GM12878 (cell line): ENCODE results near the gene PGLYRP1. TPM values are rescaled to one million over a fixed set of nuclear protein-coding genes. Genes with fewer than 3 reads are reported as not detected.

Experiments
- ATAC-seq: fragments of 200-7000 bp; cut with Tn5 transposase; 3 replicates; pipeline ENCODE4 v1.9.1; 2020; ENCODE audit warnings: mild to moderate bottlenecking, moderate library complexity
- BruUV-seq: library from RNA; stranded (reverse); fragments of 400-500 nt; replicated peaks from 2 replicates; lab custom pipeline; 2021; lab: Mats Ljungman, UMichigan
- CTCF ChIA-PET: fragments of 300-600 bp; sonication (Branson Sonifier 250); formaldehyde crosslinking; extraction: SDS; loops from one replicate; lab custom pipeline; 2021; ENCODE audit warnings: inconsistent platforms; lab: Yijun Ruan, JAX
- POLR2A ChIA-PET: fragments of 350-600 bp; formaldehyde crosslinking; extraction: SDS; loops from one replicate; lab custom pipeline; 2021; ENCODE audit warnings: inconsistent platforms; lab: Charles Lee
- RAD21 ChIA-PET: fragments of 300-600 bp; sonication (Branson Sonifier 250); formaldehyde crosslinking; loops from one replicate; lab custom pipeline; 2023; ENCODE audit warnings: antibody characterized with exemption; ENCODE audit not compliant: unreplicated experiment; lab: Charles Lee
- SMC1A ChIA-PET: fragments of 300-600 bp; sonication (Branson Sonifier 250); formaldehyde crosslinking; loops from one replicate; lab custom pipeline; 2023; ENCODE audit not compliant: unreplicated experiment, uncharacterized antibody; lab: Charles Lee
- DNase-seq: peaks from one replicate; pipeline ENCODE4 v3.0.0-alpha.2; 2011; ENCODE audit warnings: low read depth, low spot score
- FAIRE-seq: peaks from 3 replicates; lab custom pipeline; 2011; peaks lifted over from hg19 to GRCh38; lab: Jason Lieb, UNC
- H2AFZ ChIP-seq: 2 replicates; pipeline ENCODE4 v1.6.0; 2011; ENCODE audit warnings: low read depth, low read length, control low read depth; ENCODE audit not compliant: control insufficient read depth
- H3K27ac ChIP-seq: 2 replicates; pipeline ENCODE4 v1.5.1; 2011; ENCODE audit warnings: control low read depth; ENCODE audit not compliant: control insufficient read depth, insufficient read depth
- H3K27me3 ChIP-seq, 2 experiments: replicated peaks in 1 of 2; 2 replicates each; pipeline versions ENCODE4 v1.6.0 to v1.6.1; 2011; ENCODE audit warnings: low read length in 1 of 2; ENCODE audit not compliant: control insufficient read depth in 2 of 2, insufficient read depth in 2 of 2
- H3K36me3 ChIP-seq, 2 experiments: 2 replicates each; pipeline ENCODE4 v1.5.1; 2011; ENCODE audit warnings: low read length in 1 of 2; ENCODE audit not compliant: control insufficient read depth in 2 of 2, insufficient read depth in 2 of 2
- H3K4me1 ChIP-seq: 2 replicates; pipeline ENCODE4 v1.6.1; 2011; ENCODE audit warnings: mild to moderate bottlenecking, low read length, moderate library complexity, mixed read lengths; ENCODE audit not compliant: control insufficient read depth, insufficient read depth
- H3K4me2 ChIP-seq: 2 replicates; pipeline ENCODE4 v1.6.0; 2011; ENCODE audit warnings: control low read depth; ENCODE audit not compliant: control insufficient read depth, insufficient read depth
- H3K4me3 ChIP-seq: fragments of 200-600 bp; sonication (generic); 2 replicates; pipeline ENCODE4 v1.5.1; 2016
- H3K79me2 ChIP-seq: 2 replicates; pipeline ENCODE4 v1.6.0; 2011; ENCODE audit warnings: low read length; ENCODE audit not compliant: control insufficient read depth, insufficient read depth
- H3K9ac ChIP-seq: 2 replicates; pipeline ENCODE4 v1.8.0; 2011; ENCODE audit warnings: low read length, control low read depth, mixed read lengths; ENCODE audit not compliant: control insufficient read depth, insufficient read depth
- H3K9me3 ChIP-seq: replicated peaks from 3 replicates; pipeline ENCODE4 v1.5.1; 2011; ENCODE audit warnings: mild to moderate bottlenecking, low read length; ENCODE audit not compliant: control insufficient read depth, insufficient read depth
- H4K20me1 ChIP-seq: 2 replicates; pipeline ENCODE4 v1.6.0; 2011; ENCODE audit not compliant: control insufficient read depth, insufficient read depth
- BACH1 ChIP-seq: fragments of 450-650 bp; IDR thresholded peaks from 2 replicates; pipeline ENCODE4 v1.6.1; 2017; ENCODE audit warnings: mild to moderate bottlenecking, borderline replicate concordance
- EGR1 ChIP-seq, 2 experiments: IDR thresholded peaks; 1 replicate in 1 of 2; 2 replicates in 1 of 2; pipeline ENCODE4 v1.6.1; 2011 to 2012; ENCODE audit warnings: low read depth in 2 of 2, low read length in 2 of 2, borderline replicate concordance in 1 of 2, mild to moderate bottlenecking in 1 of 2, moderate library complexity in 1 of 2
- FOXM1 ChIP-seq: IDR thresholded peaks from 2 replicates; pipeline ENCODE4 v1.6.1; 2012; ENCODE audit warnings: low read depth, mild to moderate bottlenecking, inconsistent platforms, low read length, moderate library complexity
- MEF2B ChIP-seq: fragments of 450-650 bp; IDR thresholded peaks from 2 replicates; pipeline ENCODE4 v1.6.1; 2018; ENCODE audit warnings: mild to moderate bottlenecking, moderate library complexity; ENCODE audit not compliant: partially characterized antibody, poor library complexity, severe bottlenecking
- NFIC ChIP-seq: IDR thresholded peaks from 2 replicates; pipeline ENCODE4 v1.6.1; 2012; ENCODE audit warnings: low read depth, mild to moderate bottlenecking, inconsistent platforms, low read length, moderate library complexity
- PAX8 ChIP-seq: fragments of 450-650 bp; IDR thresholded peaks from 2 replicates; pipeline ENCODE4 v1.6.1; 2017; ENCODE audit warnings: mild to moderate bottlenecking, moderate library complexity
- RELA ChIP-seq: fragments of 450-650 bp; IDR thresholded peaks from 2 replicates; pipeline ENCODE4 v1.8.0; 2014; ENCODE audit warnings: borderline replicate concordance; ENCODE audit not compliant: partially characterized antibody
- SMAD5 ChIP-seq: IDR thresholded peaks from 2 replicates; pipeline ENCODE4 v1.6.1; 2016; ENCODE audit warnings: antibody characterized with exemption, low read depth
- SRF ChIP-seq, 2 experiments: IDR thresholded peaks; 2 replicates each; pipeline ENCODE4 v1.6.1; 2011; ENCODE audit warnings: low read depth in 2 of 2, low read length in 2 of 2, mild to moderate bottlenecking in 1 of 2, moderate library complexity in 1 of 2
- STAT1 ChIP-seq: fragments of 450-650 bp; conservative IDR thresholded peaks from 2 replicates; pipeline ENCODE4 v1.6.1; 2014; ENCODE audit warnings: antibody characterized with exemption, mild to moderate bottlenecking
- ZNF24 ChIP-seq: fragments of 450-650 bp; IDR thresholded peaks from 2 replicates; pipeline ENCODE4 v1.6.1; 2017; ENCODE audit warnings: antibody characterized with exemption, mild to moderate bottlenecking
- ZNF687 ChIP-seq: fragments of 450-650 bp; IDR thresholded peaks from 2 replicates; pipeline ENCODE4 v1.6.1; 2017; ENCODE audit warnings: mild to moderate bottlenecking, moderate library complexity
- WGBS: methylation state at CpG from one replicate; pipeline ENCODE4 v1.1.6; 2016; ENCODE audit warnings: low lambda C conversion rate; ENCODE audit not compliant: insufficient replicate concordance, insufficient coverage; ENCODE audit errors: missing lambda C conversion rate; 5-methylcytosine and 5-hydroxymethylcytosine counted together
- in situ Hi-C: fragments of 300-500 bp; cut with MboI; formaldehyde crosslinking; loops from 9 replicates; pipeline ENCODE4 v1.14.3; 2018; ENCODE audit warnings: mixed read lengths
- intact Hi-C: fragments of 100-400 bp; cut with micrococcal nuclease; formaldehyde crosslinking; loops from one replicate; pipeline ENCODE4 v1.14.2; 2022; ENCODE audit not compliant: unreplicated experiment
- polyA plus RNA-seq, 11 experiments: library from polyadenylated mRNA; depleted of rRNA in 4 of 11; unstranded in 6 of 11; stranded (reverse) in 5 of 11; fragments of >200 nt; fragmentation: Nextera tagmentation in 4 of 11; fragmentation: Illumina TruSeq in 1 of 11; extraction: Ambion mirVana in 4 of 11; extraction: Trizol in 1 of 11; gene quantifications; 1 replicate in 1 of 11; 2 replicates in 10 of 11; pipeline versions ENCODE4 v1.2.1 to v1.2.3, GENCODE V29; 2011 to 2016; ENCODE audit warnings: inconsistent platforms in 2 of 11, missing spikeins in 2 of 11, low read depth in 1 of 11
- total RNA-seq, 4 experiments: library from RNA; depleted of rRNA in 3 of 4; stranded (reverse); fragments of >200 nt in 3 of 4; fragmentation: Illumina TruSeq in 1 of 4; extraction: Trizol in 1 of 4; gene quantifications; 2 replicates each; pipeline versions ENCODE4 v1.2.1 to v1.2.3, GENCODE V29; 2013 to 2021
- TF ChIP-seq, protein P1 (sequence below): fragments of 450-650 bp; formaldehyde crosslinking; IDR thresholded peaks from 2 replicates; pipeline ENCODE4 v1.5.0; 2022; ENCODE audit warnings: mild to moderate bottlenecking, missing genetic modification characterization

PGLYRP1 gene
- total and polyA plus RNA-seq, 10 of the 15 experiments (the other 5 are each of a cell fraction or from before 2014, with no cell fraction given), result 0.30 TPM; not detected in 9

DNA sequence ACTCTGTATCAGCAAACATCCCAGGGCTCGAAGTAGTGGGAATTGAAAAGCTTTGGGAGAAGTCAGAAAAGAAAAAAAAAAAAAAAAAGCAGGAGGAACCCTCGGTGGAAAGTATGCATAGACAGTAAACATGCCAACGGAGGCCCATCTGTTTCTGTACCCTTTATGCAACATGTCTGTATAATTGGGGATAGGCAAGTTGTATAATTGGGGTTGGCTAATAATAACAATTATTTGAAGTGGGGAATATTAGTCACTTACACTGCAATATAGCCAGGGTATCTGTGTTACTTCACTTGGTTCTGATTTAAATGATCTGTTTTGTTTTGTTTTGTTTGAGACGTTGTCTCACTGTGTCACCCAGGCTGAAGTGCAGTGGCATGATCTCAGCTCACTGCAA, 30.0 kb upstream of the PGLYRP1 start:
- Histone ChIP-seq H3K36me3 (no peaks in the 10 kb centered on the region), H3K79me2 (no peaks in the 10 kb centered on the region), H3K27ac (no peak overlapping the region), H4K20me1 (no peaks in the 10 kb centered on the region; the same call in 1 of the 2 replicates), H3K27me3 (peaks cover 2% of the 10 kb centered on the region in 2 experiments; a peak in 2 of 4 replicates), H3K4me2 (no peak overlapping the region), H3K9ac (no peak overlapping the region), H3K9me3 (no peaks in the 10 kb centered on the region)
- CTCF ChIA-PET, result interaction anchor here (1.7 to 1.8 kb wide), 2 partner anchors 11 to 24 kb away, joined by 6 to 9 read pairs; no protein-coding TSS in a partner anchor
- in situ Hi-C loops, result no loop called here
- POLR2A ChIA-PET, result interaction anchor here (0.6 kb wide), 2 partner anchors 183 to 216 kb away, joined by 3 to 4 read pairs; no protein-coding TSS in a partner anchor
- no peak for DNase-seq
- intact Hi-C loops, result no loop called here
- 11% methylated on average over 3 of the region's 4 CpGs for WGBS
- SMC1A ChIA-PET, result no interaction called here
- BruUV-seq, result no TSS peak
- ATAC-seq, result no peak
- FAIRE-seq, result no peak
- RAD21 ChIA-PET, result no interaction called here
- TF ChIP-seq, protein P1, sequence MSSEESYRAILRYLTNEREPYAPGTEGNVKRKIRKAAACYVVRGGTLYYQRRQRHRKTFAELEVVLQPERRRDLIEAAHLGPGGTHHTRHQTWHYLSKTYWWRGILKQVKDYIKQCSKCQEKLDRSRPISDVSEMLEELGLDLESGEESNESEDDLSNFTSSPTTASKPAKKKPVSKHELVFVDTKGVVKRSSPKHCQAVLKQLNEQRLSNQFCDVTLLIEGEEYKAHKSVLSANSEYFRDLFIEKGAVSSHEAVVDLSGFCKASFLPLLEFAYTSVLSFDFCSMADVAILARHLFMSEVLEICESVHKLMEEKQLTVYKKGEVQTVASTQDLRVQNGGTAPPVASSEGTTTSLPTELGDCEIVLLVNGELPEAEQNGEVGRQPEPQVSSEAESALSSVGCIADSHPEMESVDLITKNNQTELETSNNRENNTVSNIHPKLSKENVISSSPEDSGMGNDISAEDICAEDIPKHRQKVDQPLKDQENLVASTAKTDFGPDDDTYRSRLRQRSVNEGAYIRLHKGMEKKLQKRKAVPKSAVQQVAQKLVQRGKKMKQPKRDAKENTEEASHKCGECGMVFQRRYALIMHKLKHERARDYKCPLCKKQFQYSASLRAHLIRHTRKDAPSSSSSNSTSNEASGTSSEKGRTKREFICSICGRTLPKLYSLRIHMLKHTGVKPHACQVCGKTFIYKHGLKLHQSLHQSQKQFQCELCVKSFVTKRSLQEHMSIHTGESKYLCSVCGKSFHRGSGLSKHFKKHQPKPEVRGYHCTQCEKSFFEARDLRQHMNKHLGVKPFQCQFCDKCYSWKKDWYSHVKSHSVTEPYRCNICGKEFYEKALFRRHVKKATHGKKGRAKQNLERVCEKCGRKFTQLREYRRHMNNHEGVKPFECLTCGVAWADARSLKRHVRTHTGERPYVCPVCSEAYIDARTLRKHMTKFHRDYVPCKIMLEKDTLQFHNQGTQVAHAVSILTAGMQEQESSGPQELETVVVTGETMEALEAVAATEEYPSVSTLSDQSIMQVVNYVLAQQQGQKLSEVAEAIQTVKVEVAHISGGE, result no peak
- no peak for TF ChIP-seq STAT1
- no peak for TF ChIP-seq NFIC
- TF ChIP-seq EGR1 (IDR thresholded peaks at IDR 0.05; ENCODE audit: borderline replicate concordance in 1 of 2, low read depth in 2 of 2, low read length in 2 of 2), result no peak
- TF ChIP-seq SMAD5, result no peak
- TF ChIP-seq ZNF687, result no peak
- no peak for TF ChIP-seq PAX8
- TF ChIP-seq FOXM1, result no peak
- TF ChIP-seq RELA, result no peak
- TF ChIP-seq ZNF24, result no peak
- no peak for TF ChIP-seq MEF2B
- no peak for TF ChIP-seq SRF (IDR thresholded peaks at IDR 0.05; ENCODE audit: low read depth in 2 of 2, low read length in 2 of 2)
- no peak for TF ChIP-seq BACH1
- TF ChIP-seq, all 136 proteins: peak for 0
- no peak overlapping the region for H3K4me3 ChIP-seq
- no peaks in the 10 kb centered on the region for H3K4me1 ChIP-seq
- H2AFZ ChIP-seq, result no peak overlapping the region
